HS-5 (cell line): ENCODE results near the gene HLA-DMA.

Experiments
- DNase-seq: peaks from one replicate; pipeline ENCODE4 v3.0.0-alpha.2; 2012; ENCODE audit warnings: low read depth

HLA-DMA gene

GRCh38 chr6:32932132-32932868 is 20.6 kb downstream of the HLA-DMA start:
- no peak for DNase-seq

- no peak for DNase-seq
Measured at GRCh38 chr6:32931211-32931610, 21.7 kb downstream of the HLA-DMA start.

GRCh38 chr6:32922083-32922482 is 30.8 kb downstream of the HLA-DMA start:
- no peak for DNase-seq

DNA sequence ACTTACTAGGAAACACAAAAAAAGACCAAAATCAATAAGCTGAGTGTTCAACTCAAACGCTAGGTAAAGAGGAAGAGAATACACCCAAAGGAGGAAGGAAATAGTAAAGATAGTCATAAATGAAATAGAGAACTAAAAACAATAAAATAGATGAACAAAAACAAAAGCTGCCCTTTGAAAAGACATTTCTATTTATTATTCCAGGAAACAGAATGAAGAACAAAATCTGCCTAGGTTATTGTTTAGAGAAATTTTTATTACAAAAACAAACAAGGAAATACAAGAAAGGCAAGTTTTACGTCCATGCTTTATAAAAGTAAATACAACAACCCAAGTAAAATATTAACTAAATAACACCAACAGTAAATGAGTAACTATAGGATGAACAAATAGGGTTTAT is 32.2 kb downstream of the HLA-DMA start:
- no peak for DNase-seq

- no peak for DNase-seq
Measured at GRCh38 chr6:32912951-32913350, 39.9 kb downstream of the HLA-DMA start.

DNA sequence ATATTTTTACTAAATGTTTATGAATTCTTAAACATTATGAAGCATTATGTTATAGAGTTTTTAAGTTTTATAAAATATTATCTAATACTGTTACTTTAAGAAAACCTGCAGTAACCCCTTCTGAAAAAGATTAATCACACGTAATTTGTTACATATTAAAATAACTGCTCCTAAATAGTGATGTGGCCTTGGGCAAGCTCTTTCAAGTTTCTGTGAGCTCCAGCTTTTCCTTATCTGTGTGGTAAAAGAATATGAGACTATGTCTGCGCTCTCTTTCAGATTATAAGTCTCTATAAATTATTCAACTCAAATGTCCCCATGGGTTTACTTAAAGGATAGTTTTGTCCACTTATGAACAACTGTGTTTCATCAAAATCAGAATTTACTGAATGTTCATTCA is 44.0 kb downstream of the HLA-DMA start:
- DNase-seq: no peak

- no peak for DNase-seq
Measured at GRCh38 chr6:32906539-32906938, 46.4 kb downstream of the HLA-DMA start.

GRCh38 chr6:32905078-32905477 is 47.8 kb downstream of the HLA-DMA start:
- no peak for DNase-seq

DNA sequence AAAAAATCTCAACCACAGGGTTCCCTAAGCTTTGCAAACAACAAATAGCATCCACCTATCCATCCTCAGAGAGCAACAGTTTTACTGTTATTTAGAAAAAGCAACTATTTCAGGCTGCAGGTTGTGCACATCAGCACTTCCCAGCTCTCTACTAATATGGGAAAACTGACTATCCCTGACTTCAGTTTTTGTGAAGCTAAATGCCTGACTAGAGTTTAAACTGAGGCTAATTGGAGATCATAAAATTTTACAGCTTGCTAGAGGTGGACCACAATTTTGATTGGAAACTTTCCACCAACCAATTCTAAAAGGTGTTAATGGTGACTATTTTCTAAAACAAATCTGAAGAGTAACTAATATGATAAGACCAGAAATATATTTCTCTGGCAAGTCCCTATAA is 48.9 kb downstream of the HLA-DMA start:
- no peak for DNase-seq
